Ovary (tissue), 9 donors: ENCODE data around the gene CA11. TPM values are rescaled to one million over a fixed set of nuclear protein-coding genes. Genes with fewer than 3 reads are reported as not detected.
A peak's percentile ranks its signal among the peaks of the same experiment; 100 is the strongest.

ENCODE experiments used
- DNase-seq, 5 donors: peaks; one replicate each; pipeline ENCODE4 v3.0.0-alpha.2; 2019 to 2020
- H3K27ac ChIP-seq, 2 donors: fragments of 200-600 bp; one replicate each; pipeline versions ENCODE4 v1.5.1 to v1.8.0; 2019 to 2022
- H3K27me3 ChIP-seq: fragments of 200-600 bp; one replicate; pipeline ENCODE4 v1.8.0; 2022
- H3K36me3 ChIP-seq: fragments of 200-600 bp; sonication (generic); one replicate; pipeline ENCODE4 v1.5.1; 2019
- H3K4me1 ChIP-seq: one replicate; pipeline ENCODE4 v1.8.1; 2013; ENCODE audit warnings: mild to moderate bottlenecking, moderate library complexity; ENCODE audit not compliant: insufficient read depth
- H3K4me3 ChIP-seq: fragments of 200-600 bp; sonication (generic); one replicate; pipeline ENCODE4 v1.5.1; 2017
- H3K9me3 ChIP-seq, 2 donors: fragments of 200-600 bp in 1 of 2; sonication (generic) in 1 of 2; one replicate each; pipeline versions ENCODE4 v1.5.1 to v1.8.1; 2013 to 2019; ENCODE audit warnings: mild to moderate bottlenecking in 1 of 2, moderate library complexity in 1 of 2
- CTCF ChIP-seq, 3 donors: fragments of 450-650 bp in 2 of 3; fragments of 200-600 bp in 1 of 3; IDR thresholded peaks; one replicate each; pipeline versions ENCODE4 v1.5.1 to v1.8.0; 2016 to 2022; ENCODE audit warnings: antibody characterized with exemption in 3 of 3, mild to moderate bottlenecking in 1 of 3
- EP300 ChIP-seq: sonication (generic); formaldehyde crosslinking; IDR thresholded peaks from one replicate; pipeline ENCODE4 v1.6.1; 2017; ENCODE audit warnings: antibody characterized with exemption
- POLR2A ChIP-seq: fragments of 450-650 bp; IDR thresholded peaks from one replicate; pipeline ENCODE4 v1.6.1; 2017; ENCODE audit warnings: antibody characterized with exemption, mild to moderate bottlenecking, moderate library complexity
- WGBS, 3 donors: extraction: QIAGEN DNeasy Blood & Tissue Kit in 1 of 3; methylation state at CpG; one replicate each; pipeline versions ENCODE4 v1.1.5 to v1.1.7; 2013 to 2017; 5-methylcytosine and 5-hydroxymethylcytosine counted together
- intact Hi-C, 4 donors: fragments of 100-400 bp; cut with DNase I; formaldehyde crosslinking; loops; one replicate each; pipeline versions ENCODE4 v1.11.0 to v1.15.1; 2022 to 2023
- polyA plus RNA-seq, 2 donors: library from polyadenylated mRNA; stranded (reverse); fragments of 200-250 nt in 1 of 2; fragments of 350-450 nt in 1 of 2; fragmentation: Illumina TruSeq in 1 of 2; extraction: RNeasy Lipid Tissue Mini Kit (QIAGEN cat#74804) in 1 of 2; gene quantifications; one replicate each; pipeline ENCODE4 v1.2.3, GENCODE V29; 2013 to 2014
- total RNA-seq, 7 donors: library from RNA; depleted of rRNA in 2 of 7; stranded (reverse); fragments of >200 nt in 2 of 7; fragmentation: NEBNext Ultra II Directional in 3 of 7; extraction: Animal tissue kit (Norgen Biotek cat#: 25700) in 3 of 7; gene quantifications; one replicate each; pipeline versions ENCODE4 v1.1.0 to v1.2.4, GENCODE V29; 2016 to 2023
- donor health status: DM: no; HTN: no; CAD: no; lungs with moderate emphysema.
- donor health status: DM: no; HTN: no; CAD: no.
- donor health status: Bipolar disorder and iron deficiency.
- donor health status: DM: yes; HTN: yes; CAD: no.
- donor health status: DM: no; HTN: no; CAD: no.
- donor health status: DM: yes; HTN: yes; CAD: no.

Gene CA11
- total and polyA plus RNA-seq, 9 donors: 14.9 to 53.1 (median 43.1) TPM

- DNase-seq: peak in 1 of 5 donors; percentile 40
- no peaks in the 10 kb centered on the region for H3K27me3 ChIP-seq
- H3K9me3 ChIP-seq: no peaks in the 10 kb centered on the region
- H3K27ac ChIP-seq: no peak overlapping the region
- TF ChIP-seq POLR2A: no peak
- no peak for TF ChIP-seq EP300
- no peak for TF ChIP-seq CTCF (IDR thresholded peaks at IDR 0.05)
- peaks cover 4% of the 10 kb centered on the region for H3K4me1 ChIP-seq
- no peaks in the 10 kb centered on the region for H3K36me3 ChIP-seq
- H3K4me3 ChIP-seq: no peak overlapping the region
- intact Hi-C loops: loop anchor here in 2 of 4 donors (10.0 kb wide), 2 partner anchors 131 to 291 kb away; partner anchors contain the start of gene EMP3 (in 1 of the 2)
- WGBS, 3 donors: 55 to 66% (median 62%) methylated on average over 19 of the region's 19 CpGs
Measured at GRCh38 chr19:48615231-48616040, 30.6 kb downstream of the CA11 start.

- peak in 3 of 5 donors; percentile 42 to 53 (median 53) for DNase-seq
- no peaks in the 10 kb centered on the region for H3K36me3 ChIP-seq
- H3K4me1 ChIP-seq: peaks cover 4% of the 10 kb centered on the region
- TF ChIP-seq CTCF (IDR thresholded peaks at IDR 0.05) (no peak), POLR2A (no peak), EP300 (no peak)
- no peak within 1 kb of the TSS for H3K4me3 ChIP-seq
- no peaks in the 10 kb centered on the region for H3K9me3 ChIP-seq
- H3K27me3 ChIP-seq: no peaks in the 10 kb centered on the region
- H3K27ac ChIP-seq: no peak within 1 kb of the TSS
- WGBS, 3 donors: 38 to 47% (median 38%) methylated on average over 29 to 31 of the region's 31 CpGs
- intact Hi-C loops: loop anchor here in 2 of 4 donors (10.0 kb wide), 2 partner anchors 130 to 290 kb away; partner anchors contain the start of gene EMP3 (in 1 of the 2)
Measured at GRCh38 chr19:48614436-48615230, 31.4 kb downstream of the CA11 start, which contains the start of gene FAM83E. Gene FAM83E (minus strand): TSS chr19:48615076. CDS start chr19:48613372, 1,704 bp downstream.

- TF ChIP-seq EP300 (no peak), POLR2A (no peak), CTCF (IDR thresholded peaks at IDR 0.05) (no peak)
- intact Hi-C loops: loop anchor here in 2 of 4 donors (10.0 kb wide), 2 partner anchors 129 to 289 kb away; partner anchors contain the start of gene EMP3 (in 1 of the 2)
- WGBS, 3 donors: 42 to 50% (median 45%) methylated on average over 13 of the region's 13 CpGs
- H3K4me1 ChIP-seq: peaks cover 4% of the 10 kb centered on the region
- H3K36me3 ChIP-seq: no peaks in the 10 kb centered on the region
- no peak for DNase-seq
- no peak overlapping the region for H3K4me3 ChIP-seq
- no peak overlapping the region for H3K27ac ChIP-seq
- no peaks in the 10 kb centered on the region for H3K27me3 ChIP-seq
- no peaks in the 10 kb centered on the region for H3K9me3 ChIP-seq
Measured at GRCh38 chr19:48613852-48614435, 32.0 kb downstream of the CA11 start.
